GM18511 (cell line): ENCODE results near the gene DUS1L.

ENCODE experiments used
- ATAC-seq: cut with Tn5 transposase; IDR thresholded peaks from one replicate; pipeline ENCODE4 v1.9.1; 2021; ENCODE audit warnings: mild to moderate bottlenecking, moderate library complexity; ENCODE audit not compliant: unreplicated experiment

Gene DUS1L

DNA sequence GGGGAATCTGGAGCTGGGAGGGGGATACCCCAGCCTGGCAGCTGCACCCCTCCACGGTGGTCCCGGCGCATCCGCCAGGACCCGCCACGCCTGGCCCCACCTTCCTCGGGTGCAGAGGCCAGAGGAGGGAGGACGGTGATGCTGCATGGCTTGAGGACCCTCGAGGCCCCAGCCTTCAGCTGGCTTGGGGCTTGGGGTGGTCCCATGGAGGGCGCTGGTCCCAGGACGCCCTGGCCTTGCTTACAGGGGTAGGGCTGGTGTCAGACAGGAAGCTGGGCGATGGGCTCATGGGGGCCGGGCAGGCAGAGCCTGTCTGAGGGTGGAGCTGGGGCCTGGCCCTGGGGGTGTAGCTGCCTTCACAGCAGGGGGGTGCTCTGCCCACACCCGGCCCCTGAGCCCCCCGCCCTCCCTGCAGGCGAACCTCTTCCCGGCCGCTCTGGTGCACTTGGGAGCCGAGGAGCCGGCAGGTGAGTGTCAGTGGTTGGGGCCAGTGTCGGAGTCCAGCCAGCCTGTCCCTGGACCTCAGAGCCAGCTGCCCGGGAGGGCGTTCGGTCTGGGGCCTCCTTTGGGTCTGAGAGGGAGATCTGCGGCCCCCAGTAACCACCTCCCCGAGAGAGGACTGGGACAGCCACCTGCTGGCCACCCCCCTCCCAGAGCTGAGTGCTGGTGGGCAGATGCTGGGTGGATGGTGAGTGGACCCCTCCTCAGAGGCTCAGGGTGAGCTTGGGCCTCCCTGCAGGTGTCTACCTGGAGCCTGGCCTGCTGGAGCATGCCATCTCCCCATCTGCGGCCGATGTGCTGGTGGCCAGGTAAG lies 49.3 kb downstream of the DUS1L start:
- ATAC-seq: no peak

DNA sequence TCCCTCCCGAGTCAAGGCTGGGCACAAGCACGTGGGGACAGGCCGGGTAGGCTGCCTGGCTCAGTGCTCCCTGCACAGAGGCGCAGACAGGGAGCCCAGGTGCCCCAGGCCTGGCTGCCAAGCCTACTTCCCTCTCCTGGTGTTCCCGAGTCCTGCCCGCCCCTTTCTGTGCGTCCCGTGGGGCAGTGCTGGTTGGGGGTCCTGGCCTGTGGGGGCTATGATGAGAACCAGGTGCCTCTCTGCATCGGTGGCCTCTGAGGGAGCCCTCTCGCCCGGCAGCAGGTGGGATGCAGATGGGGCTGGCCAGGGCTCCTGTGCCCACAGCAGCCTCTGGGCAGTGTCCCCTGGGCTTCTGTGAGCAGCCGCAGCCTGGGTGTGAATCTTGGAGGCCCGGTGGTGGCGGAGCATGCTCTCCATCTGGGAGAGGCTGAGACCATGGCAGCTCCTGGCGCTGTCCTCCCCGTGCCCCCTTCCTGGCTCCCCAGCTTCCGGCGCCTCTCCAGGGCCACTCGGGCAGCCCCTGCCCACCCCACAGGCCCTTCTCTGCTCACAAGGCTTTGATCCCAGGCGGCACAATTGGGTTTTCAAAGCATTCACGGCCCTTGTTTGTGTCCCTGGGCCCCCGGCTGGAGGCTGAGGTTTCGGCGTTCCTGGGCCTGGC lies 50.2 kb downstream of the DUS1L start:
- no peak for ATAC-seq

- no peak for ATAC-seq
Measured at GRCh38 chr17:82014971-82015310, 50.7 kb downstream of the DUS1L start.

DNA sequence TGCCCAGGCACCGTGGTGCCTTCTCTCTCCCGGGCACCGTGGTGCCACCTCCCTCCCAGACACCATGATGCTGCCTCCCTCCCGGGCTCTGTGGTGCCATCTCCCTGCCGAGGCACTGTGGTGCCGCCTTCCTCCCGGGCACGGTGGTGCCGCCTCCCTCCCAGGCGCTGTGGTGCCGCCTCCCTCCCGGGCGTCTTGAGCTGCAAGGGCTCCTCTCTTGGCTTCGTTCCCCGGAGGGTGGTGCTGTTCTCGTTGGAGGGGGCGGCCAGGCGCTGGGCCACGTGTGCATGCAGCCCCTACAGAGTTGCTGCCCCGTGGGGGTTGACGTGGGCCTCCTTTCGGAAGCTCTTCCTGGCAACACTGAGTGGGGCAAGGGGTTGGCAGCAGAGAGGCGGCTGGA lies 51.2 kb downstream of the DUS1L start:
- no peak for ATAC-seq

GRCh38 chr17:82013772-82014321 lies 51.8 kb downstream of the DUS1L start:
- no peak for ATAC-seq

- ATAC-seq: no peak
Measured at GRCh38 chr17:82013341-82013740, 52.3 kb downstream of the DUS1L start.

GRCh38 chr17:82012640-82013295 lies 52.8 kb downstream of the DUS1L start:
- no peak for ATAC-seq

DNA sequence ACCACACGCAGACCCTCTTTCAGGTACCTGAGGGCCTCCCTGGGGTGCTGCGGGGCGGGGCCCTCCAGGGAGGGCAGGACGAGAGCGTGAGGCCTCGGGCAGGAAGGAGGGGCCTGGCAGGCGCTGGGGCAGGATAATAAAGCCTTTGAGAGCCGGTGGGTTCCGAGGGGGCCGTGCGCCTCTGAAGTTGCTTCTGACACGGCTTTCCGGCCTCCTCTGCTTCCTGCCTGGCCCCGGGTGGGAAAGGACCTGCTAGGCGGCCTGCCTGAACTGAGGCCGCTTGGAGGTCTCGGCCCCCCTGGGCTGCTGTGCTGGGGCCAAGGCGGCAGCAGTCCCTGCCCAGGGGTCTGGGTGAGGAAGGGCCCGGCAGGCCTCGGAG lies 53.4 kb downstream of the DUS1L start:
- ATAC-seq: no peak

GRCh38 chr17:82011617-82012187 lies 53.9 kb downstream of the DUS1L start:
- ATAC-seq: no peak

DNA sequence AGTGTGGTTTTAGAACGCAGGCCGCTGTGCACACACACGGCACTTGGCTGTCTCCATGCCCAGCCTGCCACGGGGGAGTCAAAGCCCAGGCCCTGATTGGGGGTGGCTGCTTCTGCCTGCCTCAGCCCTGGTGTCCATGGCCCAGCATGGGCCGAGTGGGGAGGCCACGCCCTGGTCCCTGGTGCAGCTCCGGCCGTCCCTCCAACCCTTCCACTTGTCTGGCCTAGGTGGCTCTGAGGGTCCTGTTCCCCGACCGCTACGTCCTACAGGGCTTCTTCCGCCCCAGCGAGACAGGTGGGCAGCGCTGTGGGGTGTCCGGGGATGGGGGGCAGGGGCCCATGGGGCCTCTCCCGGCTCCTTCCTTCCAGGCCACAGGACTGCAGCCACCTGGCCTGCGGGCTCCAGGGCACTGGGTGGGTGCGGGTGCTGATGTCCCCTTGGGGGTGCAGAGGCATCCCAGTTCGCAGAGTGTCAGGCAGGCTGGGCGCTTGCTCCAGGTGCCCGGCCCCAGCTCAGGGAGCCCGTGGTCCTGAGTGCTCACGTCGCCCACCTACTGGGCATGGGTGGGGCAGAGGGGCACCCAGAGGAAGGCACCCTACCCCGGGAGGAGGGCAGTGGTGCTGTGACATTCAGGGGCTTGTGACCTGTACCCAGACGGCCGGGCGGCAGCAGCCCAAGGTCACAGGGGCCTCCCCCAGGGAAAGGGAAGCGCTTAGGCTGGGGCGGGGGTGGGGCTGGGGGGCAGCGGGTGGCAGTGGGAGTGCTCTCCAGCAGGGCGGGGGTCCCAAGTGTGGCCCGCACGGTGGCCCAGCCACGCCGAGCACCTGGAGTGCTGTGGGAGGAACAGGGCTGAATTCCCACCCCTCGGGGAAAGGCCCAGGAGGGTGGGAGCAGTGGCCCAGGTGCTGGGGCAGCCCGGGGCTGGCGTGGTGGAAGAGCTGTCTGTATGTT lies 54.8 kb downstream of the DUS1L start:
- ATAC-seq: no peak

DNA sequence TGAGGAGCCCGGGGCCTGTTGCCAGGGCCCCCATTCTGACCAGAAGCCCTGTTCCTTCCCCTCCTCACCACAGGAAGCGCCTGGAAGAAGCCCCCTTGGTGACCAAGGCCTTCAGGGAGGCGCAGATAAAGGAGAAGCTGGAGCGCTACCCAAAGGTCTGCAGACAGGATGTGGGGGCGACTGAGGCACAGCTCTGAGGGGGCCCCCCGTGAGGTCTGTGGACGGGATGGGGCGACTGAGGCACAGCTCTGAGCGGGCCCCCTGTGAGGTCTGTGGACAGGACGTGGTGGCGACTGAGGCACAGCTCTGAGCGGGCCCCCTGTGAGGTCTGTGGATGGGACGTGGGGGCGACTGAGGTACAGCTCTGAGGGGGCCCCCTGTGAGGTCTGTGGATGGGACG lies 56.2 kb downstream of the DUS1L start:
- no peak for ATAC-seq

DNA sequence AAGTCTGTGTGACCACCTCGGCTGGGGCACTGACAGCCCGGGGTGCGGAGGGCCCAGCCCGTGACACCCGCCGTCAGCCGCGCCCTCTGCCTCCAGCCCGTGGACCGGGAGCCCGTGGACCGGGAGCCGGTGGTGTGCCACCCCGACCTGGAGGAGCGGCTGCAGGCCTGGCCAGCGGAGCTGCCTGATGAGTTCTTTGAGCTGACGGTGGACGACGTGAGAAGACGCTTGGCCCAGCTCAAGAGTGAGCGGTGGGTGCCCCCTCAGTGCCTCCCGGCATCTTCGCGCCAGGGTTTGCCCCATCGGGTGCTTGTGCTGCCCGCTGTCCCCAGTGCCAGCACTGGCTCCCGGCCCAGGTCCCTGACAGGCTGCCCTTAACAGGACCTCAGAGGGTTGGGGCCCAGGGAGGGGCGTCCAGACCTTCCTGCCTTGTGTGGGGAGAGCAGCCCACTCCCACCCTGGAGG lies 56.6 kb downstream of the DUS1L start:
- no peak for ATAC-seq

- no peak for ATAC-seq
Measured at GRCh38 chr17:82008258-82008940, 57.2 kb downstream of the DUS1L start.
